SK-N-MC (cell line): ENCODE measurements around the gene GPR35.

Experiments
- EZH2 ChIP-seq: fragments of 200-600 bp; sonication (generic); IDR thresholded peaks from one replicate; pipeline ENCODE4 v1.6.1; 2017; ENCODE audit warnings: antibody characterized with exemption
- POLR2AphosphoS5 ChIP-seq: IDR thresholded peaks from 2 replicates; pipeline ENCODE4 v1.6.1; 2012; ENCODE audit warnings: mild to moderate bottlenecking, low read depth, low read length, borderline replicate concordance

- TF ChIP-seq POLR2AphosphoS5 (no peak), EZH2 (no peak)
These were observed 45.3 kb upstream of the GPR35 start for GRCh38 chr2:240579771-240580614.
